A549 (cell line): ENCODE results near the gene ASGR1. TPM values are rescaled to one million over a fixed set of nuclear protein-coding genes. Genes with fewer than 3 reads are reported as not detected.

ENCODE experiments used
- ATAC-seq, 2 experiments: fragments of 200-7000 bp in 1 of 2; fragments of >200 bp in 1 of 2; cut with Nextera tagmentation in 1 of 2; cut with Tn5 transposase in 1 of 2; 3 replicates each; pipeline versions ENCODE4 v1.8.0 to v1.9.1; 2018 to 2020; ENCODE audit warnings: mild to moderate bottlenecking in 1 of 2, moderate library complexity in 1 of 2
- CTCF ChIA-PET: fragments of 300-600 bp; sonication (Branson Sonifier 250); formaldehyde crosslinking; extraction: SDS; loops from one replicate; lab custom pipeline; 2021; ENCODE audit warnings: antibody characterized with exemption, inconsistent platforms; lab: Yijun Ruan, JAX
- POLR2A ChIA-PET: fragments of 350-600 bp; formaldehyde crosslinking; extraction: SDS; loops from one replicate; lab custom pipeline; 2021; ENCODE audit warnings: antibody characterized with exemption, inconsistent platforms; lab: Yijun Ruan, JAX
- DNase-seq, 2 experiments: peaks; one replicate each; pipeline versions ENCODE4 v3.0.0 to v3.0.0-alpha.2; 2011 to 2016; ENCODE audit warnings: low read depth in 1 of 2, low spot score in 1 of 2
- FAIRE-seq: peaks from 2 replicates; lab custom pipeline; 2011; peaks lifted over from hg19 to GRCh38; lab: Jason Lieb, UNC
- H3K27ac ChIP-seq, 2 experiments: fragments of >200 bp; sonication (Bioruptor Twin); formaldehyde crosslinking; 3 replicates each; pipeline ENCODE4 v1.5.1; 2016 to 2017
- H3K4me1 ChIP-seq: fragments of >200 bp; sonication (Bioruptor Twin); formaldehyde crosslinking; 3 replicates; pipeline ENCODE4 v1.6.1; 2016
- H3K4me2 ChIP-seq: fragments of >200 bp; sonication (Bioruptor Twin); formaldehyde crosslinking; 3 replicates; pipeline ENCODE4 v1.6.1; 2016
- H3K4me3 ChIP-seq: fragments of >200 bp; sonication (Bioruptor Twin); formaldehyde crosslinking; 3 replicates; pipeline ENCODE4 v1.5.1; 2016
- H3K9me3 ChIP-seq: fragments of >200 bp; sonication (Bioruptor Twin); formaldehyde crosslinking; 3 replicates; pipeline ENCODE4 v1.6.1; 2016
- CEBPB ChIP-seq, 2 experiments: fragments of >200 bp in 1 of 2; sonication (Bioruptor Twin) in 1 of 2; formaldehyde crosslinking in 1 of 2; IDR thresholded peaks; 2 replicates each; pipeline ENCODE4 v1.6.1; 2012 to 2016
- EHF ChIP-seq: fragments of 250-450 bp; sonication (Bioruptor Pico); IDR thresholded peaks from 2 replicates; pipeline ENCODE4 v1.5.0; 2020; ENCODE audit warnings: mild to moderate bottlenecking
- ESRRA ChIP-seq: fragments of 150-350 bp; IDR thresholded peaks from 2 replicates; pipeline ENCODE4 v1.6.1; 2014; ENCODE audit warnings: mild to moderate bottlenecking, low read length, borderline replicate concordance
- HEYL ChIP-seq: fragments of 250-450 bp; sonication (Bioruptor Pico); IDR thresholded peaks from 2 replicates; pipeline ENCODE4 v1.8.0; 2021; ENCODE audit warnings: mild to moderate bottlenecking, moderate library complexity
- HOXB13 ChIP-seq: fragments of 250-450 bp; sonication (Bioruptor Pico); IDR thresholded peaks from 2 replicates; pipeline ENCODE4 v1.5.0; 2020; ENCODE audit warnings: low read depth, mild to moderate bottlenecking, moderate library complexity
- HOXB5 ChIP-seq: fragments of 250-450 bp; sonication (Bioruptor Pico); IDR thresholded peaks from 2 replicates; pipeline ENCODE4 v1.5.0; 2020; ENCODE audit warnings: mild to moderate bottlenecking, moderate library complexity
- MYC ChIP-seq: IDR thresholded peaks from 2 replicates; pipeline ENCODE4 v1.6.1; 2012; ENCODE audit warnings: mild to moderate bottlenecking, inconsistent platforms, low read length, improper control_type of control experiment, borderline replicate concordance
- NFE2L2 ChIP-seq: fragments of 150-350 bp; conservative IDR thresholded peaks from 2 replicates; pipeline ENCODE4 v1.6.1; 2014; ENCODE audit warnings: low read length
- NPAS2 ChIP-seq: fragments of 250-450 bp; sonication (Bioruptor Pico); IDR thresholded peaks from 2 replicates; pipeline ENCODE4 v1.8.0; 2022; ENCODE audit warnings: mild to moderate bottlenecking, moderate library complexity, borderline replicate concordance
- POLR2A ChIP-seq: IDR thresholded peaks from 2 replicates; pipeline ENCODE4 v1.6.1; 2012; ENCODE audit warnings: mild to moderate bottlenecking, low read length
- POLR2AphosphoS2 ChIP-seq: conservative IDR thresholded peaks from 2 replicates; pipeline ENCODE4 v1.6.1; 2012; ENCODE audit warnings: low read length, improper control_type of control experiment, inconsistent platforms
- SREBF2 ChIP-seq: fragments of 450-650 bp; IDR thresholded peaks from 2 replicates; pipeline ENCODE4 v1.6.1; 2014; ENCODE audit warnings: mild to moderate bottlenecking, moderate library complexity
- TFCP2L1 ChIP-seq: fragments of 250-450 bp; sonication (Bioruptor Pico); IDR thresholded peaks from 2 replicates; pipeline ENCODE4 v1.5.0; 2021; ENCODE audit warnings: mild to moderate bottlenecking
- ZC3H11A ChIP-seq: fragments of 450-650 bp; IDR thresholded peaks from 2 replicates; pipeline ENCODE4 v1.6.1; 2014; ENCODE audit warnings: antibody characterized with exemption, mild to moderate bottlenecking
- ZFP36 ChIP-seq: fragments of 450-650 bp; IDR thresholded peaks from 2 replicates; pipeline ENCODE4 v1.6.1; 2014; ENCODE audit warnings: borderline replicate concordance; ENCODE audit not compliant: partially characterized antibody
- WGBS: methylation state at CpG from one replicate; pipeline ENCODE4 v1.1.6; 2017; ENCODE audit errors: missing lambda C conversion rate; 5-methylcytosine and 5-hydroxymethylcytosine counted together
- polyA plus RNA-seq, 4 experiments: library from polyadenylated mRNA; depleted of rRNA in 3 of 4; stranded (reverse); fragments of >200 nt; fragmentation: RNase III in 1 of 4; extraction: RNeasy Plus Mini Kit Qiagen cat#74134 plus additional on column Dnase treatment in 1 of 4; gene quantifications; 2 replicates in 3 of 4; 3 replicates in 1 of 4; pipeline ENCODE4 v1.2.3, GENCODE V29; 2011 to 2017
- TF ChIP-seq, protein P1 (sequence below): fragments of 200-600 bp; sonication (generic); IDR thresholded peaks from 2 replicates; pipeline ENCODE4 v1.6.1; 2016; ENCODE audit warnings: antibody characterized with exemption, mild to moderate bottlenecking, moderate library complexity
- TF ChIP-seq, protein P2 (sequence below): IDR thresholded peaks from 2 replicates; pipeline ENCODE4 v1.6.1; 2012
- TF ChIP-seq, protein P3 (sequence below): fragments of 150-350 bp; IDR thresholded peaks from 2 replicates; pipeline ENCODE4 v1.6.1; 2014; ENCODE audit warnings: low read depth, mild to moderate bottlenecking, low read length
- TF ChIP-seq, protein P4 (sequence below): fragments of 250-450 bp; sonication (Bioruptor Pico); IDR thresholded peaks from 2 replicates; pipeline ENCODE4 v1.5.0; 2021; ENCODE audit warnings: mild to moderate bottlenecking, moderate library complexity, borderline replicate concordance
- TF ChIP-seq, protein P5 (sequence below): fragments of >200 bp; sonication (Bioruptor Twin); formaldehyde crosslinking; IDR thresholded peaks from 3 replicates; pipeline ENCODE4 v1.6.1; 2016

ASGR1 gene
- polyA plus RNA-seq, 2 of the 4 experiments (the other 2 are of a cell fraction): 1.6 to 2.6 TPM

DNA sequence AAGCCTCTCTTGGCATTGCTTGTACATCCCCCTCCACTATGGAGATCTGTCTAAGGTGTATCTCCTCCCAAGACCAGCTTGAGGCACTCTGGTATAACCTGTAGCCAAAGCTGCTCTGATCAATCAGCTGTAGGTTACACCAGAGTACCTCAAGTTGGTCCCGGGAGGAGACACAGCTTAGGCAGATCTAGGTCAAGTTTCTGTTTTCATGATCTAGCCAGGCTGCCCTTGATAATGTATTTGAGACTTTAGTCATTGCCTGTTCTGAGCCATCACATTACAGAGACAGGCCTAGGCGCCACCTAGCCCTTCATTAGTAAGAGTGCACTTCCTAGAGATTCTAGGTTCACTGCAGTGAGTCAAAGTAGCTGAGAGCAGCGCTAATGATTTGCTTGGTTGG is 31.4 kb downstream of the ASGR1 start (continued):
- TF ChIP-seq, protein P1, sequence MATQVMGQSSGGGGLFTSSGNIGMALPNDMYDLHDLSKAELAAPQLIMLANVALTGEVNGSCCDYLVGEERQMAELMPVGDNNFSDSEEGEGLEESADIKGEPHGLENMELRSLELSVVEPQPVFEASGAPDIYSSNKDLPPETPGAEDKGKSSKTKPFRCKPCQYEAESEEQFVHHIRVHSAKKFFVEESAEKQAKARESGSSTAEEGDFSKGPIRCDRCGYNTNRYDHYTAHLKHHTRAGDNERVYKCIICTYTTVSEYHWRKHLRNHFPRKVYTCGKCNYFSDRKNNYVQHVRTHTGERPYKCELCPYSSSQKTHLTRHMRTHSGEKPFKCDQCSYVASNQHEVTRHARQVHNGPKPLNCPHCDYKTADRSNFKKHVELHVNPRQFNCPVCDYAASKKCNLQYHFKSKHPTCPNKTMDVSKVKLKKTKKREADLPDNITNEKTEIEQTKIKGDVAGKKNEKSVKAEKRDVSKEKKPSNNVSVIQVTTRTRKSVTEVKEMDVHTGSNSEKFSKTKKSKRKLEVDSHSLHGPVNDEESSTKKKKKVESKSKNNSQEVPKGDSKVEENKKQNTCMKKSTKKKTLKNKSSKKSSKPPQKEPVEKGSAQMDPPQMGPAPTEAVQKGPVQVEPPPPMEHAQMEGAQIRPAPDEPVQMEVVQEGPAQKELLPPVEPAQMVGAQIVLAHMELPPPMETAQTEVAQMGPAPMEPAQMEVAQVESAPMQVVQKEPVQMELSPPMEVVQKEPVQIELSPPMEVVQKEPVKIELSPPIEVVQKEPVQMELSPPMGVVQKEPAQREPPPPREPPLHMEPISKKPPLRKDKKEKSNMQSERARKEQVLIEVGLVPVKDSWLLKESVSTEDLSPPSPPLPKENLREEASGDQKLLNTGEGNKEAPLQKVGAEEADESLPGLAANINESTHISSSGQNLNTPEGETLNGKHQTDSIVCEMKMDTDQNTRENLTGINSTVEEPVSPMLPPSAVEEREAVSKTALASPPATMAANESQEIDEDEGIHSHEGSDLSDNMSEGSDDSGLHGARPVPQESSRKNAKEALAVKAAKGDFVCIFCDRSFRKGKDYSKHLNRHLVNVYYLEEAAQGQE: no peak
- TF ChIP-seq, all 56 proteins: peak for 0

DNA sequence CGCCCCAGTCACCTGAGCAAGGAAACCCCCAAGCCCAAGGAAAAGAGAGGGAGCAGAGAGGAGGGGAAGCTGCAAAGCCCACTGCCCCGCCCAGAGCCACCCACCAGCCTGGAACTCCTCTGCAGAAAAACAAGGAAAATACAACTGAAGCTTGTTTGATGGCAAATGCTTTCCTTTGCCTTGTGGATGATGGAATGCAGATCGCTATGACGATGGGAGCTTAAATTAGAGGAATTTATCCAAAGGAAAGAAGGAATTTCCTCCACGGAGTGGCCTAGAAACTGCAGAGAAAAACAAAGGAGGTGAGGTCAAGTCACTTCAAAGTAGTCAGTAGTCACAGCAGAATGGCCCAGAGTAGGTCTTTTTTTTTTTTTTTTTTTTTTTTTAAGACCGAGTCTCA is 33.1 kb downstream of the ASGR1 start:
- DNase-seq (no peak), ATAC-seq (no peak), FAIRE-seq (no peak)
- CTCF ChIA-PET: interaction anchor here (2.2 to 45.7 kb wide), 3 partner anchors 9 to 94 kb away, joined by 12 to 1477 read pairs (median 26); partner anchors contain the start of genes SLC16A11 and SLC16A13
- 61% methylated on average over 6 of the region's 6 CpGs for WGBS
- POLR2A ChIA-PET: no interaction called here
- TF ChIP-seq NPAS2 (CRISPR knock-in tag) (no peak), HEYL (CRISPR knock-in tag) (no peak), SREBF2 (no peak), ESRRA (no peak), TFCP2L1 (CRISPR knock-in tag) (no peak), ZFP36 (no peak), CEBPB (IDR thresholded peaks at IDR 0.05) (no peak), POLR2A (no peak), ZC3H11A (no peak), HOXB13 (no peak), POLR2AphosphoS2 (no peak), NFE2L2 (no peak), EHF (no peak), MYC (no peak), HOXB5 (CRISPR knock-in tag) (no peak)
- TF ChIP-seq, protein P2, sequence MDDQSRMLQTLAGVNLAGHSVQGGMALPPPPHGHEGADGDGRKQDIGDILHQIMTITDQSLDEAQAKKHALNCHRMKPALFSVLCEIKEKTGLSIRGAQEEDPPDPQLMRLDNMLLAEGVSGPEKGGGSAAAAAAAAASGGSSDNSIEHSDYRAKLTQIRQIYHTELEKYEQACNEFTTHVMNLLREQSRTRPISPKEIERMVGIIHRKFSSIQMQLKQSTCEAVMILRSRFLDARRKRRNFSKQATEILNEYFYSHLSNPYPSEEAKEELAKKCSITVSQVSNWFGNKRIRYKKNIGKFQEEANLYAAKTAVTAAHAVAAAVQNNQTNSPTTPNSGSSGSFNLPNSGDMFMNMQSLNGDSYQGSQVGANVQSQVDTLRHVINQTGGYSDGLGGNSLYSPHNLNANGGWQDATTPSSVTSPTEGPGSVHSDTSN: no peak
- TF ChIP-seq, protein P3, sequence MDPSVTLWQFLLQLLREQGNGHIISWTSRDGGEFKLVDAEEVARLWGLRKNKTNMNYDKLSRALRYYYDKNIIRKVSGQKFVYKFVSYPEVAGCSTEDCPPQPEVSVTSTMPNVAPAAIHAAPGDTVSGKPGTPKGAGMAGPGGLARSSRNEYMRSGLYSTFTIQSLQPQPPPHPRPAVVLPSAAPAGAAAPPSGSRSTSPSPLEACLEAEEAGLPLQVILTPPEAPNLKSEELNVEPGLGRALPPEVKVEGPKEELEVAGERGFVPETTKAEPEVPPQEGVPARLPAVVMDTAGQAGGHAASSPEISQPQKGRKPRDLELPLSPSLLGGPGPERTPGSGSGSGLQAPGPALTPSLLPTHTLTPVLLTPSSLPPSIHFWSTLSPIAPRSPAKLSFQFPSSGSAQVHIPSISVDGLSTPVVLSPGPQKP: no peak
- TF ChIP-seq, protein P4, sequence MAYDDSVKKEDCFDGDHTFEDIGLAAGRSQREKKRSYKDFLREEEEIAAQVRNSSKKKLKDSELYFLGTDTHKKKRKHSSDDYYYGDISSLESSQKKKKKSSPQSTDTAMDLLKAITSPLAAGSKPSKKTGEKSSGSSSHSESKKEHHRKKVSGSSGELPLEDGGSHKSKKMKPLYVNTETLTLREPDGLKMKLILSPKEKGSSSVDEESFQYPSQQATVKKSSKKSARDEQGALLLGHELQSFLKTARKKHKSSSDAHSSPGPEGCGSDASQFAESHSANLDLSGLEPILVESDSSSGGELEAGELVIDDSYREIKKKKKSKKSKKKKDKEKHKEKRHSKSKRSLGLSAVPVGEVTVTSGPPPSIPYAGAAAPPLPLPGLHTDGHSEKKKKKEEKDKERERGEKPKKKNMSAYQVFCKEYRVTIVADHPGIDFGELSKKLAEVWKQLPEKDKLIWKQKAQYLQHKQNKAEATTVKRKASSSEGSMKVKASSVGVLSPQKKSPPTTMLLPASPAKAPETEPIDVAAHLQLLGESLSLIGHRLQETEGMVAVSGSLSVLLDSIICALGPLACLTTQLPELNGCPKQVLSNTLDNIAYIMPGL (CRISPR knock-in tag): no peak
- TF ChIP-seq, protein P5, sequence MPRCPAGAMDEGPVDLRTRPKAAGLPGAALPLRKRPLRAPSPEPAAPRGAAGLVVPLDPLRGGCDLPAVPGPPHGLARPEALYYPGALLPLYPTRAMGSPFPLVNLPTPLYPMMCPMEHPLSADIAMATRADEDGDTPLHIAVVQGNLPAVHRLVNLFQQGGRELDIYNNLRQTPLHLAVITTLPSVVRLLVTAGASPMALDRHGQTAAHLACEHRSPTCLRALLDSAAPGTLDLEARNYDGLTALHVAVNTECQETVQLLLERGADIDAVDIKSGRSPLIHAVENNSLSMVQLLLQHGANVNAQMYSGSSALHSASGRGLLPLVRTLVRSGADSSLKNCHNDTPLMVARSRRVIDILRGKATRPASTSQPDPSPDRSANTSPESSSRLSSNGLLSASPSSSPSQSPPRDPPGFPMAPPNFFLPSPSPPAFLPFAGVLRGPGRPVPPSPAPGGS: no peak
- no peak overlapping the region for H3K4me3 ChIP-seq
- H3K4me2 ChIP-seq: no peak overlapping the region
- no peak overlapping the region for H3K27ac ChIP-seq
- no peaks in the 10 kb centered on the region for H3K9me3 ChIP-seq
- H3K4me1 ChIP-seq: no peaks in the 10 kb centered on the region
